Astrocyte (in vitro differentiated cells and primary cell): ENCODE measurements around the gene RAB6D. TPM values are rescaled to one million over a fixed set of nuclear protein-coding genes. Genes with fewer than 3 reads are reported as not detected.
"Not testable (repeated sequence)": the region's sequence is repeated elsewhere in the genome, so short reads cannot be mapped to it uniquely, and the experiment has no call there.

Experiments used
- DNase-seq: peaks from one replicate; pipeline ENCODE4 v3.0.0-alpha.2; 2010; ENCODE audit warnings: low read depth
- FAIRE-seq: peaks from 2 replicates; lab custom pipeline; 2011; peaks lifted over from hg19 to GRCh38; lab: Jason Lieb, UNC
- H2AFZ ChIP-seq: 2 replicates; pipeline ENCODE4 v1.6.0; 2012; ENCODE audit warnings: low read depth, low read length, inconsistent platforms
- H3K27ac ChIP-seq: 2 replicates; pipeline ENCODE4 v1.5.1; 2011; ENCODE audit warnings: low read depth, low read length, inconsistent platforms
- H3K27me3 ChIP-seq: 2 replicates; pipeline ENCODE4 v1.6.0; 2011; ENCODE audit warnings: low read length, inconsistent platforms; ENCODE audit not compliant: insufficient read depth
- H3K36me3 ChIP-seq: 2 replicates; pipeline ENCODE4 v1.5.1; 2011; ENCODE audit warnings: low read length, inconsistent platforms; ENCODE audit not compliant: insufficient read depth
- H3K4me1 ChIP-seq: 2 replicates; pipeline ENCODE4 v1.5.1; 2011; ENCODE audit warnings: low read length, inconsistent platforms; ENCODE audit not compliant: insufficient read depth
- H3K4me2 ChIP-seq: 2 replicates; pipeline ENCODE4 v1.6.0; 2012; ENCODE audit warnings: low read length, inconsistent platforms
- H3K4me3 ChIP-seq: 2 replicates; pipeline ENCODE4 v1.5.1; 2011; ENCODE audit warnings: low read depth, mild to moderate bottlenecking, low read length, inconsistent platforms; ENCODE audit not compliant: insufficient read depth
- H3K79me2 ChIP-seq: 2 replicates; pipeline ENCODE4 v1.6.0; 2012; ENCODE audit warnings: mild to moderate bottlenecking, low read length, inconsistent platforms; ENCODE audit not compliant: insufficient read depth
- H3K9ac ChIP-seq: 2 replicates; pipeline ENCODE4 v1.6.0; 2012; ENCODE audit warnings: mild to moderate bottlenecking, low read length, inconsistent platforms
- H3K9me3 ChIP-seq: 2 replicates; pipeline ENCODE4 v1.5.1; 2012; ENCODE audit warnings: low read depth, mild to moderate bottlenecking, low read length, inconsistent platforms; ENCODE audit not compliant: insufficient read depth
- H4K20me1 ChIP-seq: 2 replicates; pipeline ENCODE4 v1.6.0; 2012; ENCODE audit warnings: low read length, inconsistent platforms; ENCODE audit not compliant: insufficient read depth
- H3K27ac Mint-ChIP-seq: one replicate; pipeline ENCODE4 v1.8.0; 2021; ENCODE audit warnings: mild to moderate bottlenecking, mixed read lengths; ENCODE audit not compliant: unreplicated experiment
- H3K27me3 Mint-ChIP-seq: one replicate; pipeline ENCODE4 v1.8.0; 2021; ENCODE audit warnings: low read depth, mixed read lengths; ENCODE audit not compliant: unreplicated experiment
- H3K36me3 Mint-ChIP-seq: one replicate; pipeline ENCODE4 v1.8.0; 2021; ENCODE audit warnings: low read depth, mixed read lengths; ENCODE audit not compliant: unreplicated experiment
- H3K4me1 Mint-ChIP-seq: one replicate; pipeline ENCODE4 v1.8.0; 2021; ENCODE audit warnings: low read depth, mixed read lengths; ENCODE audit not compliant: unreplicated experiment
- H3K4me3 Mint-ChIP-seq: one replicate; pipeline ENCODE4 v1.8.0; 2021; ENCODE audit warnings: mild to moderate bottlenecking, moderate library complexity, mixed read lengths; ENCODE audit not compliant: unreplicated experiment
- H3K9me3 Mint-ChIP-seq: one replicate; pipeline ENCODE4 v1.8.0; 2021; ENCODE audit warnings: mild to moderate bottlenecking, mixed read lengths; ENCODE audit not compliant: unreplicated experiment
- EZH2 ChIP-seq: IDR thresholded peaks from 2 replicates; pipeline ENCODE4 v1.6.1; 2012; ENCODE audit warnings: mild to moderate bottlenecking, low read length, inconsistent platforms; ENCODE audit not compliant: insufficient read depth
- total RNA-seq: library from RNA; stranded (reverse); gene quantifications from 2 replicates; pipeline ENCODE4 v1.2.1, GENCODE V29; 2021
- TF ChIP-seq, protein P1 (sequence below): IDR thresholded peaks from 2 replicates; pipeline ENCODE4 v1.5.1; 2011; ENCODE audit warnings: low read depth, mild to moderate bottlenecking, inconsistent platforms, low read length, moderate library complexity; ENCODE audit not compliant: insufficient read depth

The RAB6D gene
- total RNA-seq, 1 donor from 2014 or later: 0.43 TPM

DNA sequence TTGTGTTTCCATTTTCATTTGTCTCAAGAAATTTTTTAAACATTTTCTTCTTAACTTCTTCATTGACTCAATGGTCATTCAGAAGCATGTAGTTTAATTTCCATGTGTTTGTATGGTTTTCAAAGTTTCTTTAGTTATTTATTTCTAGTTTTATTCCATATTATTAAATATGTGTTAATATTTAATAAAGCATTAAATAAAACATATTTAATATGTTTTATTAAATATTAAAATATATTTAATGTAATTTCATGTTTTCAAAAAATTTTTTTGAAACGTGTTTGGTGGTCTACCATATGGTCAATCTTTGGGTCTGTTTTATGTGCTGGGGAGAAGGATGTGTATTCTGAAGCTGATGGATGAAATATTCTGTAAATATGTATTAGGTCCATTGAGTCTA, 32.2 kb upstream of the RAB6D start:
- H3K27me3 ChIP-seq, H3K79me2 ChIP-seq, H3K4me1 Mint-ChIP-seq, H3K9me3 Mint-ChIP-seq, H3K27ac Mint-ChIP-seq, H3K9ac ChIP-seq, H2AFZ ChIP-seq, FAIRE-seq, H3K9me3 ChIP-seq, H4K20me1 ChIP-seq, H3K36me3 ChIP-seq, DNase-seq, H3K4me1 ChIP-seq, H3K4me3 Mint-ChIP-seq, H3K36me3 Mint-ChIP-seq, H3K4me2 ChIP-seq, H3K4me3 ChIP-seq, H3K27ac ChIP-seq: not testable (repeated sequence)
- peaks cover 49% of the 10 kb centered on the region for H3K27me3 Mint-ChIP-seq

DNA sequence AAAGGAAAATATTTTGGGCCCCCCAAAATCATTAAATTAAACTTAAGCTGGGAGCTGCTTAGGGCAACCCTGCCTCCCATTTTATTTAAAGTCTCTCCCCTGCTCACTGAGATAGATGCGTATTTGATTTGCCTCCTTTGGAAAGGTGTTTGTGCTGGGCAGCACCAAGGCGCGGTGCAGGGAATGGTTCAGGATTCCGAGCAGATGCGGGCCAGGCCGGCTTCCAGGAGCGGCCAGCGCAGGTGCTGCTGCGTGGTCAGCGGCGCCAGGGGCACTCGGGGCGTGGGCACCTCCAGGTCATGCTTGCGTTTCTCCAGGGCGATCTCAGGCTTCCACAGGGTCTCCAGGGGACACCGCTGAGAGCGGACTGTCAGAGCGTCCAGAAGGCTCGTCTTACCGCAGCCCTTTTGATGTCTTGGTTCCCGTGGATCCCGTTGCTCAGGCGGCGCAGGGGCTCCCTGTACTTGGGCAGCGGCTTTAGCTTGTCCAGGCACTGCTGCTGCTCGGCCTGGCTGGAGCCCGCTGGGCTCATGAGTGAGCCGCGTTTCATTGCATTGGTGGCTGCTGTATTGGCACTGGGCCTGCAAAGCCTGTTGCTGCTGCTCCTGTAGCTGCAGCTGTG, 31.2 kb upstream of the RAB6D start:
- H3K4me3 Mint-ChIP-seq: peak overlapping the region; percentile 40
- peaks cover 39% of the 10 kb centered on the region for H3K27me3 Mint-ChIP-seq
- not testable (repeated sequence) for H3K36me3 ChIP-seq, H3K27ac ChIP-seq, FAIRE-seq, H3K4me3 ChIP-seq, H3K9me3 Mint-ChIP-seq, H3K9ac ChIP-seq, H3K36me3 Mint-ChIP-seq, H3K4me1 Mint-ChIP-seq, H3K79me2 ChIP-seq, H3K9me3 ChIP-seq, H3K4me1 ChIP-seq, H3K27ac Mint-ChIP-seq, DNase-seq, H3K27me3 ChIP-seq, H4K20me1 ChIP-seq
- H3K4me2 ChIP-seq: peak overlapping the region; percentile 69
- H2AFZ ChIP-seq: peak overlapping the region; percentile 18

DNA sequence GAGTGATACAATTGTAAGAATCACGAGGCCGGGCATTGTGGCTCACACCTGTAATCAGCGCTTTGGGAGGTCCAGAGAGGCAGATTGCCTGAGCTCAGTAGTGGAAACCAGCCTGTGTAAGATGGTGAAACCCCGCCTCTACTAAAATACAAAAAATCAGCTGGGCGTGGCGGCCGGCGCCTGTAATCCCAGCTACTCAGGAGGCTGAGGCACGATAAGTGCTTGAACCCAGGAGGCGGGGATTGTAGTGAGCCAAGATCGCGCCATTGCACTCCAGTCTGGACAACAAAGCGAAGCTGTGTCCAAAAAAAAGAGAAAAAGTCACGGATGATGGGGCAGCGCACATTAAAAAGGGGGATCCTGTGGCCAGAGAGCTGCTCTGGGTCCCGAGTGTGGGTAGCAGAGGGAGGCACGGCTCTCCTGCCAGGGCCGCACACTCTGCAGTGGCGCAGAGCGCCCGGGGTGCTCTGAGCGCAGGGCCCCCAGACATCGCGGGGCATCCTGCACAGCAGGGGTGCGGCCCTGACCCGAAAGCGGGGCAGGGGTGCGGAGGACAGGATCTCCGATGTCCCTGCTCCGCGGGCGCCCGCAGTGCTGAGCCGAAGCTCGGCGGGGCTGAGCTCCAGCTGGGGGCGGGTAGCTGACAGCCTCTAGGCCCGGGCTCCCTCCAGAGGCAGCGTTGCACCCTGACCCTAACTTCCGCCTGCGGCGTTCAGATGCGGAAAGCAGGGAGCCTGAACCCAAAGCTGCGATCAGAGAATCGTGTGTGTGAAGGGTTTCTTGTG, 30.4 kb upstream of the RAB6D start:
- Histone ChIP-seq H3K4me1 (peaks cover 3% of the 10 kb centered on the region), H3K9me3 (no peaks in the 10 kb centered on the region), H3K4me2 (peak overlapping the region; percentile 69), H3K27ac (no peak overlapping the region), H3K36me3 (no peaks in the 10 kb centered on the region), H3K4me3 (no peak overlapping the region), H3K9ac (no peak overlapping the region), H3K79me2 (no peaks in the 10 kb centered on the region), H4K20me1 (no peaks in the 10 kb centered on the region), H2AFZ (peak overlapping the region; percentile 18), H3K27me3 (peaks cover 2% of the 10 kb centered on the region)
- DNase-seq (no peak), FAIRE-seq (no peak)
- Mint-ChIP-seq H3K27ac (no peak overlapping the region), H3K4me1 (no peaks in the 10 kb centered on the region), H3K4me3 (peak overlapping the region; percentile 82), H3K9me3 (peaks cover 2% of the 10 kb centered on the region), H3K27me3 (peaks cover 38% of the 10 kb centered on the region), H3K36me3 (no peaks in the 10 kb centered on the region)
- peak; percentile 35 for TF ChIP-seq EZH2
- TF ChIP-seq, protein P1, sequence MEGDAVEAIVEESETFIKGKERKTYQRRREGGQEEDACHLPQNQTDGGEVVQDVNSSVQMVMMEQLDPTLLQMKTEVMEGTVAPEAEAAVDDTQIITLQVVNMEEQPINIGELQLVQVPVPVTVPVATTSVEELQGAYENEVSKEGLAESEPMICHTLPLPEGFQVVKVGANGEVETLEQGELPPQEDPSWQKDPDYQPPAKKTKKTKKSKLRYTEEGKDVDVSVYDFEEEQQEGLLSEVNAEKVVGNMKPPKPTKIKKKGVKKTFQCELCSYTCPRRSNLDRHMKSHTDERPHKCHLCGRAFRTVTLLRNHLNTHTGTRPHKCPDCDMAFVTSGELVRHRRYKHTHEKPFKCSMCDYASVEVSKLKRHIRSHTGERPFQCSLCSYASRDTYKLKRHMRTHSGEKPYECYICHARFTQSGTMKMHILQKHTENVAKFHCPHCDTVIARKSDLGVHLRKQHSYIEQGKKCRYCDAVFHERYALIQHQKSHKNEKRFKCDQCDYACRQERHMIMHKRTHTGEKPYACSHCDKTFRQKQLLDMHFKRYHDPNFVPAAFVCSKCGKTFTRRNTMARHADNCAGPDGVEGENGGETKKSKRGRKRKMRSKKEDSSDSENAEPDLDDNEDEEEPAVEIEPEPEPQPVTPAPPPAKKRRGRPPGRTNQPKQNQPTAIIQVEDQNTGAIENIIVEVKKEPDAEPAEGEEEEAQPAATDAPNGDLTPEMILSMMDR: no peak

DNA sequence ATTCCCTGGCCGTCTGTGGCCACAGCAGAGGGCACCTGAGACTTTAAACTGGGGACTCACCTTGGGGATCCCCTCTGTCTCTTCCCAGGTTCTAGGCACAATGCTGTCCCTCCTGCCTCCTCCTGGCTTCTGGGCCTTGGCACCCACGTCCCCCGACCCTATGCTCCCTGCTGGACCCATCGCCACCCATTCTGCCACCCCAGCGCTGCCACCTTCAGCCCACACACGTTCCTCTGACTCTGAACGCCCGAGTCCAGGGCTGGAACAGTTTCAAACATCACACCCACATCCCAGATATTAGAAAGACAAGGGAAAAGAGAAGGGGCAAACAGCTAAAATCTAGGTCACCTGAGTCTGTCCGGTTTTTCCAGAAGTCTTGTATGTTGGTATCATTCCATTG, 28.0 kb upstream of the RAB6D start:
- H3K4me3 ChIP-seq, H3K9ac ChIP-seq, H4K20me1 ChIP-seq, H3K79me2 ChIP-seq, DNase-seq, H3K9me3 Mint-ChIP-seq, H3K36me3 Mint-ChIP-seq, H3K4me3 Mint-ChIP-seq, H2AFZ ChIP-seq, H3K9me3 ChIP-seq, H3K4me2 ChIP-seq, H3K4me1 ChIP-seq, FAIRE-seq, H3K27ac Mint-ChIP-seq, H3K27ac ChIP-seq, H3K4me1 Mint-ChIP-seq, H3K36me3 ChIP-seq, H3K27me3 ChIP-seq: not testable (repeated sequence)
- H3K27me3 Mint-ChIP-seq: peaks cover 39% of the 10 kb centered on the region

DNA sequence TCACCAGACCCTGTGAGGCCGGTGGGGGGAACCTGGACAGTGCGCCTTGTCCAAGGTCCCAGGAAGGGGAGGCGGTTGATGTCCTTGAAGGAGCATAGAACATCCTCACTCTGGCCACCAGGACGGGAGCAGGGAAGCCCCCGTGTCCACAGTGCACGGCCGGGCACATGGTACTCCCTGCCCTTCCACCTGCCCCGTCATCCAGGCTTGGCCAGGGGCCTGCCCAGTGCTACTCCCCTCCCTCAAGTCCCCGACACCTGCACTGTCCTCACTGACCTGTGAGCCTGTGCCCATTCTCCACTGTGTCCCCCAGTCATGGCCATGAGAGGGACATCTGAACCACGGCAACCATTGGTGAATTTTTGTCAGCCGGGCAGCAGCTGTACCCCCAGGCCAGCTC, 27.5 kb upstream of the RAB6D start:
- not testable (repeated sequence) for H3K4me3 Mint-ChIP-seq, H3K4me3 ChIP-seq, H3K79me2 ChIP-seq, H3K36me3 ChIP-seq, H3K4me1 ChIP-seq, H3K27me3 ChIP-seq, H3K36me3 Mint-ChIP-seq, H3K9ac ChIP-seq, H3K4me1 Mint-ChIP-seq, H2AFZ ChIP-seq, H3K9me3 Mint-ChIP-seq, H3K4me2 ChIP-seq, H4K20me1 ChIP-seq, DNase-seq, H3K27ac Mint-ChIP-seq, H3K27ac ChIP-seq, H3K9me3 ChIP-seq, FAIRE-seq
- peaks cover 41% of the 10 kb centered on the region for H3K27me3 Mint-ChIP-seq
